Liver (tissue), 9 donors: ENCODE results near the gene SCG3. TPM values are rescaled to one million over a fixed set of nuclear protein-coding genes. Genes with fewer than 3 reads are reported as not detected.

Source experiments
- DNase-seq: peaks from one replicate; pipeline ENCODE4 v3.0.0-alpha.2; 2017; ENCODE audit warnings: low spot score
- H3K27ac ChIP-seq, 2 donors: one replicate each; pipeline ENCODE4 v1.7.0; 2013; ENCODE audit warnings: inconsistent platforms in 2 of 2, low read length in 2 of 2, control low read depth in 1 of 2, low read depth in 1 of 2, mild to moderate bottlenecking in 1 of 2
- H3K27me3 ChIP-seq, 4 donors: one replicate each; pipeline versions ENCODE4 v1.6.1 to v1.7.0; 2013; ENCODE audit warnings: low read length in 3 of 4, inconsistent platforms in 1 of 4, mild to moderate bottlenecking in 1 of 4, moderate library complexity in 1 of 4; ENCODE audit not compliant: control insufficient read depth in 4 of 4, insufficient read depth in 4 of 4
- H3K36me3 ChIP-seq, 4 donors: one replicate each; pipeline versions ENCODE4 v1.6.1 to v1.7.0; 2013; ENCODE audit warnings: low read length in 3 of 4, mild to moderate bottlenecking in 3 of 4, low read depth in 1 of 4, moderate library complexity in 1 of 4; ENCODE audit not compliant: control insufficient read depth in 4 of 4, insufficient read depth in 3 of 4
- H3K4me1 ChIP-seq, 4 donors: one replicate each; pipeline versions ENCODE4 v1.6.1 to v1.7.0; 2013; ENCODE audit warnings: low read length in 3 of 4, mild to moderate bottlenecking in 3 of 4, moderate library complexity in 1 of 4; ENCODE audit not compliant: control insufficient read depth in 4 of 4, insufficient read depth in 4 of 4
- H3K4me3 ChIP-seq, 3 donors: one replicate each; pipeline versions ENCODE4 v1.6.1 to v1.7.0; 2013; ENCODE audit warnings: low read length in 3 of 3, control low read depth in 1 of 3, low read depth in 1 of 3, mild to moderate bottlenecking in 1 of 3
- H3K9ac ChIP-seq, 2 donors: one replicate each; pipeline ENCODE4 v1.7.0; 2013; ENCODE audit warnings: low read length in 2 of 2, mild to moderate bottlenecking in 2 of 2, moderate library complexity in 2 of 2, control low read depth in 1 of 2, low read depth in 1 of 2
- H3K9me3 ChIP-seq, 4 donors: one replicate each; pipeline versions ENCODE4 v1.6.1 to v1.7.0; 2013; ENCODE audit warnings: low read length in 3 of 4; ENCODE audit not compliant: control insufficient read depth in 4 of 4
- ATF3 ChIP-seq: IDR thresholded peaks from 2 replicates; pipeline ENCODE4 v1.6.1; 2016; ENCODE audit warnings: antibody characterized with exemption
- CTCF ChIP-seq: fragments of 150-350 bp; IDR thresholded peaks from 2 replicates; pipeline ENCODE4 v1.5.1; 2017; ENCODE audit warnings: improper control_type of control experiment, low read depth, low read length; ENCODE audit not compliant: missing input control
- EGR1 ChIP-seq, 2 donors: IDR thresholded peaks; 2 replicates each; pipeline ENCODE4 v1.6.1; 2016 to 2018; ENCODE audit warnings: antibody characterized with exemption in 2 of 2, low read depth in 2 of 2
- FOXA1 ChIP-seq: IDR thresholded peaks from 2 replicates; pipeline ENCODE4 v1.6.1; 2016; ENCODE audit warnings: antibody characterized with exemption
- FOXA2 ChIP-seq: IDR thresholded peaks from 2 replicates; pipeline ENCODE4 v1.6.1; 2016; ENCODE audit warnings: antibody characterized with exemption
- GABPA ChIP-seq, 2 donors: IDR thresholded peaks in 1 of 2; conservative IDR thresholded peaks in 1 of 2; 2 replicates each; pipeline ENCODE4 v1.6.1; 2016; ENCODE audit warnings: antibody characterized with exemption in 2 of 2, mild to moderate bottlenecking in 1 of 2, moderate library complexity in 1 of 2
- HNF4A ChIP-seq, 2 donors: conservative IDR thresholded peaks; 2 replicates each; pipeline ENCODE4 v1.6.1; 2016; ENCODE audit warnings: antibody characterized with exemption in 2 of 2, mild to moderate bottlenecking in 2 of 2
- HNF4G ChIP-seq: IDR thresholded peaks from 2 replicates; pipeline ENCODE4 v1.6.1; 2016; ENCODE audit warnings: antibody characterized with exemption
- JUND ChIP-seq, 2 donors: IDR thresholded peaks; 2 replicates each; pipeline ENCODE4 v1.6.1; 2016; ENCODE audit warnings: antibody characterized with exemption in 2 of 2
- MAX ChIP-seq: IDR thresholded peaks from 2 replicates; pipeline ENCODE4 v1.6.1; 2016; ENCODE audit warnings: antibody characterized with exemption
- NR2F2 ChIP-seq: IDR thresholded peaks from 2 replicates; pipeline ENCODE4 v1.6.1; 2016; ENCODE audit warnings: antibody characterized with exemption
- RAD21 ChIP-seq, 2 donors: IDR thresholded peaks; 2 replicates each; pipeline ENCODE4 v1.6.1; 2016; ENCODE audit warnings: antibody characterized with exemption in 2 of 2, mild to moderate bottlenecking in 2 of 2
- RXRA ChIP-seq, 2 donors: IDR thresholded peaks; 2 replicates each; pipeline ENCODE4 v1.6.1; 2017 to 2018; ENCODE audit warnings: antibody characterized with exemption in 2 of 2, mild to moderate bottlenecking in 1 of 2
- SP1 ChIP-seq: IDR thresholded peaks from 2 replicates; pipeline ENCODE4 v1.6.1; 2018; ENCODE audit warnings: antibody characterized with exemption, mild to moderate bottlenecking
- TAF1 ChIP-seq: conservative IDR thresholded peaks from 2 replicates; pipeline ENCODE4 v1.6.1; 2016; ENCODE audit warnings: antibody characterized with exemption, mild to moderate bottlenecking
- YY1 ChIP-seq: IDR thresholded peaks from 2 replicates; pipeline ENCODE4 v1.6.1; 2016; ENCODE audit warnings: antibody characterized with exemption, mild to moderate bottlenecking
- ZBTB33 ChIP-seq: IDR thresholded peaks from 2 replicates; pipeline ENCODE4 v1.6.1; 2016; ENCODE audit warnings: antibody characterized with exemption
- WGBS: extraction: QIAGEN DNeasy Blood & Tissue Kit; methylation state at CpG from one replicate; pipeline ENCODE4 v1.1.7; 2013; 5-methylcytosine and 5-hydroxymethylcytosine counted together
- polyA plus RNA-seq, 2 donors: library from polyadenylated mRNA; stranded (reverse) in 1 of 2; unstranded in 1 of 2; fragments of 200-250 nt in 1 of 2; fragments of >200 nt in 1 of 2; fragmentation: Nextera tagmentation in 1 of 2; extraction: Ambion mirVana in 1 of 2; gene quantifications; one replicate each; pipeline versions ENCODE4 v1.2.1 to v1.2.3, GENCODE V29; 2013 to 2015
- total RNA-seq, 2 donors: library from RNA; depleted of rRNA; stranded (reverse); fragments of >200 nt; gene quantifications; one replicate each; pipeline ENCODE4 v1.2.3, GENCODE V29; 2014
- donor health status: healthy.
- donor health status: healthy.
- donor health status: healthy.
- donor health status: healthy.
- donor health status: healthy.

Gene SCG3
- total and polyA plus RNA-seq, 4 donors, result under 0.01 to 0.05 (median 0.01) TPM; not detected in 1

- no peak overlapping the region for H3K9ac ChIP-seq
- 95% methylated on average over 1 of the region's 1 CpG for WGBS
- TF ChIP-seq HNF4A (conservative IDR thresholded peaks at IDR 0.05) (no peak), CTCF (no peak), YY1 (no peak)
- no peaks in the 10 kb centered on the region for H3K27me3 ChIP-seq
- no peaks in the 10 kb centered on the region for H3K36me3 ChIP-seq
- no peak for DNase-seq
- no peak overlapping the region for H3K27ac ChIP-seq
- H3K4me3 ChIP-seq, result no peak overlapping the region
- H3K4me1 ChIP-seq, result no peaks in the 10 kb centered on the region
- no peaks in the 10 kb centered on the region for H3K9me3 ChIP-seq
Observed at GRCh38 chr15:51714162-51714561, 32.9 kb downstream of the SCG3 start.

- no peak overlapping the region for H3K27ac ChIP-seq
- H3K9ac ChIP-seq, result no peak overlapping the region
- whole genome bisulfite sequencing, result 91% methylated on average over 1 of the region's 1 CpG
- H3K4me3 ChIP-seq, result no peak overlapping the region
- TF ChIP-seq TAF1 (no peak), HNF4G (no peak), RAD21 (IDR thresholded peaks at IDR 0.05) (no peak), FOXA2 (no peak), ZBTB33 (no peak), HNF4A (conservative IDR thresholded peaks at IDR 0.05) (no peak), GABPA (IDR thresholded peaks at IDR 0.05 in 1 of 2, conservative IDR thresholded peaks at IDR 0.05 in 1 of 2) (no peak), RXRA (IDR thresholded peaks at IDR 0.05) (no peak), MAX (no peak), EGR1 (IDR thresholded peaks at IDR 0.05; ENCODE audit: low read depth in 2 of 2) (no peak), ATF3 (no peak), CTCF (no peak), SP1 (no peak), JUND (IDR thresholded peaks at IDR 0.05) (no peak), NR2F2 (no peak), YY1 (no peak), FOXA1 (no peak)
- H3K9me3 ChIP-seq, result no peaks in the 10 kb centered on the region
- H3K4me1 ChIP-seq, result no peaks in the 10 kb centered on the region
- DNase-seq, result no peak
- H3K36me3 ChIP-seq, result no peaks in the 10 kb centered on the region
- no peaks in the 10 kb centered on the region for H3K27me3 ChIP-seq
Observed at GRCh38 chr15:51714911-51715310, 33.6 kb downstream of the SCG3 start.
